ENCODE measurements around the gene NUAK2.

NUAK2 gene

DNA sequence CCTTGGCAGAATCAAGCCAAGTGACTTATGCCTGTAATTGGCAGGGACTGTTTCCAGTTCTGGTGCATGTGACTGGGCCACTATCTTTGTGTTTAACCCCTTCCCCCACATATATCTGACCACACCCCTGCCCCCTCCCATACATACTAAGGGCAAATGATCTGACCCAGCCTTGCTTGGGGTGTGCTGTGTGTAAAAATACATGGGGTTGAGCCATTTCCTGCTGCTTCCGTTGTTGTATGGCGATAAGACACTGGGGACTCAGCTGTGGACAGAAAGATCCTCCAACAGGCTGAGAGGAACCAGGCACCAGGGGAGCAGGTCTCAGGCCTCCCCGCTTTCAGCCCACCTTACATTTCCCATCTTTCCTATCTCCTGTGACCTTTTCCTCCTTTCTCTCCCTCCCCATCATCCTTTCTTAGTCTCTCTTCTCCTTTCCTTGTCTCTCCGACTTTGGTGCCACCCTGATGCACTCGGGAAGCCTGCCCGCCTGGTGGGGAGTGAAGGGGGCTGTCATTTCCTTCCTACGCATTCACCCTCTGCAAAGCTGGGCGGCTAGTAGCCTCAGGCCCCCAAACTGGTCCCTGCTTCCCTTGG lies 54.1 kb downstream of the NUAK2 start:
- H3K27ac ChIP-seq (ENCODE audit: low read depth, low read length): peak overlapping the region; percentile 10
- no peaks in the 10 kb centered on the region for H3K27me3 ChIP-seq (ENCODE audit: control insufficient read depth in 5 of 5, insufficient read depth in 4 of 5, low read length in 5 of 5)
- peaks cover 6 to 48% (median 20%) of the 10 kb centered on the region in 5 donors for H3K4me1 ChIP-seq (ENCODE audit: control insufficient read depth in 5 of 5, insufficient read depth in 5 of 5, low read length in 5 of 5)
- peaks cover 0 to 9% (median 0%) of the 10 kb centered on the region in 5 donors for H3K36me3 ChIP-seq (ENCODE audit: control insufficient read depth in 5 of 5, insufficient read depth in 5 of 5, low read length in 5 of 5)
- H3K9me3 ChIP-seq (ENCODE audit: control insufficient read depth in 5 of 5, low read length in 5 of 5): no peaks in the 10 kb centered on the region
- H3K9ac ChIP-seq (ENCODE audit: low read length in 5 of 5): no peak overlapping the region
- H3K4me3 ChIP-seq (ENCODE audit: low read depth in 1 of 5, low read length in 5 of 5): no peak overlapping the region

DNA sequence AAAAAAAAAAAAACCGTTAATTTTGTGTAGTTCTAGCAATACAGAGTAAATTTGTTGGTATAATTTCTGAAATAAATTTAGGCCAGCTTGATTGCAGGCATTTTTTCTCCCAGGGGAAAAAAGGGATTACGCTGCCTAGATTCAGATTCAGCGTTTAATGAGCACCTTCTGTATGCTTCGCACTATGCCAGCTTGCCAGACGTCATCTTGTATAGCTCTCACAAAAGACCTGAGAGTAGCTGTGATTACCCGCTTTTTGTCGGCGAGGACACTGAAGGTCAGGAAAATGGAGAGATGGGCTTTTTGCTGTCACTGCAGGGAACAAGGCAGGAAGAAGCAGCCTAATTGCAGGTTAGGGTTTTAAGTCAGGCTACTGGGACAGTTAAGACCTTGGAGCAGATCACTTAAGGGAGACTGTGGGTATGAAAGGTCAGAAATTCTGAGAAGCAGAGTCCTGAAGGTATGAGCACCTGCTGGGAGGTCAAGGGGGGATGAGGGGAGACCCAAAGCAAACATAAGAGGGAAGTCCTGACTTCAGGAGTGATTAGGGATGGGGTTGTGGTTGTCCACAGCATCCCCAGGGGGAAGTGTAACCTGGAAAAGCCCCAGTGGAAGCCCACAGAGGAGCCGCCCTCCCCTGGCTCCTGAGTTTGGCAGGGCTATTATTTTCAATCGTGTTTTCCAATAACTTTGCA lies 54.8 kb downstream of the NUAK2 start:
- Histone ChIP-seq H3K9me3 (ENCODE audit: control insufficient read depth in 5 of 5, low read length in 5 of 5) (no peaks in the 10 kb centered on the region), H3K27ac (ENCODE audit: low read depth, low read length) (peak overlapping the region; percentile 46), H3K4me1 (ENCODE audit: control insufficient read depth in 5 of 5, insufficient read depth in 5 of 5, low read length in 5 of 5) (peaks cover 6 to 48% (median 24%) of the 10 kb centered on the region in 5 donors), H3K36me3 (ENCODE audit: control insufficient read depth in 5 of 5, insufficient read depth in 5 of 5, low read length in 5 of 5) (peaks cover 0 to 4% (median 0%) of the 10 kb centered on the region in 5 donors), H3K9ac (ENCODE audit: low read length in 5 of 5) (peak overlapping the region in 1 of 5 donors; percentile 6), H3K27me3 (ENCODE audit: control insufficient read depth in 5 of 5, insufficient read depth in 4 of 5, low read length in 5 of 5) (no peaks in the 10 kb centered on the region), H3K4me3 (ENCODE audit: low read depth in 1 of 5, low read length in 5 of 5) (peak overlapping the region in 1 of 5 donors; percentile 20)

DNA sequence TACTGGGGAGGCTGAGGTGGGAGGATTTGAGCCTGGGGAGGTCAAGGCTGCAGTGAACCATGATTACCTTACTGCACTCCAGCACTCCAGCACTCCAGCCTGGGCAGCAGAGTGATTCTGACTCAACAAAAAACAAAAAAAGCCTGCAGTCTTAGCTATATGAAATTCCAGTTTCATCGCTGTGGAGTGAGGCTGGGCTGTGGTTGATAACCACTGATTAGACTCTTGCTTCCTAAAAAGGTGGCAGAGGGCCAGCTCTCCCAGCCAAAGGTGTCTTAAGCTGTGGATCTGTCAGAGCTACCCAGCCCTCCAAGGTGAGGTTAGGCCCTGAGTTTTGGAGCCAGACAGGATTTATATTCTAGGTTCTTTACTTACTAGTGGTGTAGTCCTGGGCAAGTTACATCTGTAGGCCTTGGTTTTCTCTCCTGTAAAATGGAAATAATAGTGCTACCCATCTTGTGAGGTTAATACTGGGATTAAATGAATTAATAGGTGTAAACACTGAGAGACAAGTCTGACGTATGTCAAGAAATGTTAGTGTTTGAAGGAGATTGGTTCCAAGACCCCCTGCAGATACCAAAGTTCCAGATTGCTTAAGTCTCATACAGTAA lies 57.9 kb downstream of the NUAK2 start:
- Histone ChIP-seq H3K27me3 (ENCODE audit: control insufficient read depth in 5 of 5, insufficient read depth in 4 of 5, low read length in 5 of 5) (no peaks in the 10 kb centered on the region), H3K4me1 (ENCODE audit: control insufficient read depth in 5 of 5, insufficient read depth in 5 of 5, low read length in 5 of 5) (peaks cover 10 to 51% (median 37%) of the 10 kb centered on the region in 5 donors), H3K9me3 (ENCODE audit: control insufficient read depth in 5 of 5, low read length in 5 of 5) (no peaks in the 10 kb centered on the region), H3K36me3 (ENCODE audit: control insufficient read depth in 5 of 5, insufficient read depth in 5 of 5, low read length in 5 of 5) (no peaks in the 10 kb centered on the region), H3K27ac (ENCODE audit: low read depth, low read length) (no peak overlapping the region), H3K9ac (ENCODE audit: low read length in 5 of 5) (no peak overlapping the region), H3K4me3 (ENCODE audit: low read depth in 1 of 5, low read length in 5 of 5) (no peak overlapping the region)

DNA sequence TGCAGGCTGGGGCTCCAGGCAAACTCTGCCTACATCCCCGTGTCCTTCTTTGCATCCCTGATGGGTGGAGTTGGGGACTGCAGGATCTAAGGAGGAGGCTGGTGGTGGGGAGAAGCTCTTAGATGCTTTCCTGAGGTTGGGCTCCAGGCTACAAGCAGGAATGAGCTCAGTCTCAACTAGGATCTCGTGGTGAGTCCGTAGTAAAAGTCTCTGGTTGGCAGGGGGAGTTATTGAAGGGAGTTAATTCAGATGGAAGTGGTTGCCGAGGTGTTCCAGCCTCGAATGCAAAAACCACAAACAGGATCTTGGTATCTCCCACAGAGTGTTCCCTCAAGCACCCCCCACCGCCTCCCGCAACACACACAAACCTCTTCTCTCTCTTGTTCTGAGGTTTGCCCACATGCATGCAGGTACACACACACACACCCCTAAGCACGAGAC lies 58.8 kb downstream of the NUAK2 start:
- H3K27ac ChIP-seq (ENCODE audit: low read depth, low read length): no peak overlapping the region
- H3K9ac ChIP-seq (ENCODE audit: low read length in 5 of 5): no peak overlapping the region
- H3K4me1 ChIP-seq (ENCODE audit: control insufficient read depth in 5 of 5, insufficient read depth in 5 of 5, low read length in 5 of 5): peaks cover 10 to 57% (median 44%) of the 10 kb centered on the region in 5 donors
- H3K36me3 ChIP-seq (ENCODE audit: control insufficient read depth in 5 of 5, insufficient read depth in 5 of 5, low read length in 5 of 5): no peaks in the 10 kb centered on the region
- H3K27me3 ChIP-seq (ENCODE audit: control insufficient read depth in 5 of 5, insufficient read depth in 4 of 5, low read length in 5 of 5): no peaks in the 10 kb centered on the region
- H3K9me3 ChIP-seq (ENCODE audit: control insufficient read depth in 5 of 5, low read length in 5 of 5): no peaks in the 10 kb centered on the region
- H3K4me3 ChIP-seq (ENCODE audit: low read depth in 1 of 5, low read length in 5 of 5): no peak overlapping the region

DNA sequence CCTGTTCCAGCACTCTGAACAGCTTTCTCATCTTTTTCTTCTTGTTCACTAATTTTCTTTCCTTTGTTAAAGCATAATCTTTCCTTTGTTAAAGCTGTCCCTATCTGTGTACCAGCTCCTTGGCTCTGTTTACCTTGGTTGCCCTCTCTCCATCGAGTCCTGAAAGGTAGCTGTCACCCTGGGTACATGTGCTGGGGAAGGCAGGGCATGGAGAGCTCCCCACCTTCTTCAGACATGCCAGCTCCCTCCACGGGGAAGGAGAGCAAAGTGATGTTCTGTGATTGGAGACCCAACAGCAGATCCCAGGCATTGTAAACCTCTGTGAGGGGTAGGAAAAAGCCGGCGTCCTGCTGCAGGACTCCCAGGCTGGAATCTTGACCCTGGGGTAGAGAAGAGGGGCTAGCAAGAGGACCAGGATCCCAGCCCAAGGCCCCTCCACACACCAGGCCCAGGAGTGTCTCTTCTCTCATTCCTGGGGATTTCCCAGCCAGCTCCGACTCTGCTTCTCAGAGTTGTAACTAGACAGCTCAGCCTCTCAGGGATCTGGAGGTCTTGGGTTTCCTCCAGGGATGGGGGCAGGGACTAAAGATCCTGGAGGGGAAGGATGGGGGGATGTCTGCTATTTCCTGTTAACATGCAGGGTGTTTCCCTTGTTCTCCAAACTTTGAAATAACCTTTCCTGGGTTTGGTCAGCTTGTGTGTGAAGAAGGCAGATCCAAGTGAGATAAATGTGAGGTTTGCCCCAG lies 59.4 kb downstream of the NUAK2 start:
- H3K9ac ChIP-seq (ENCODE audit: low read length in 5 of 5): peak overlapping the region in 1 of 5 donors; percentile 14
- no peak overlapping the region for H3K4me3 ChIP-seq (ENCODE audit: low read depth in 1 of 5, low read length in 5 of 5)
- no peaks in the 10 kb centered on the region for H3K27me3 ChIP-seq (ENCODE audit: control insufficient read depth in 5 of 5, insufficient read depth in 4 of 5, low read length in 5 of 5)
- H3K9me3 ChIP-seq (ENCODE audit: control insufficient read depth in 5 of 5, low read length in 5 of 5): no peaks in the 10 kb centered on the region
- H3K27ac ChIP-seq (ENCODE audit: low read depth, low read length): no peak overlapping the region
- H3K4me1 ChIP-seq (ENCODE audit: control insufficient read depth in 5 of 5, insufficient read depth in 5 of 5, low read length in 5 of 5): peaks cover 8 to 52% (median 37%) of the 10 kb centered on the region in 5 donors
- no peaks in the 10 kb centered on the region for H3K36me3 ChIP-seq (ENCODE audit: control insufficient read depth in 5 of 5, insufficient read depth in 5 of 5, low read length in 5 of 5)

DNA sequence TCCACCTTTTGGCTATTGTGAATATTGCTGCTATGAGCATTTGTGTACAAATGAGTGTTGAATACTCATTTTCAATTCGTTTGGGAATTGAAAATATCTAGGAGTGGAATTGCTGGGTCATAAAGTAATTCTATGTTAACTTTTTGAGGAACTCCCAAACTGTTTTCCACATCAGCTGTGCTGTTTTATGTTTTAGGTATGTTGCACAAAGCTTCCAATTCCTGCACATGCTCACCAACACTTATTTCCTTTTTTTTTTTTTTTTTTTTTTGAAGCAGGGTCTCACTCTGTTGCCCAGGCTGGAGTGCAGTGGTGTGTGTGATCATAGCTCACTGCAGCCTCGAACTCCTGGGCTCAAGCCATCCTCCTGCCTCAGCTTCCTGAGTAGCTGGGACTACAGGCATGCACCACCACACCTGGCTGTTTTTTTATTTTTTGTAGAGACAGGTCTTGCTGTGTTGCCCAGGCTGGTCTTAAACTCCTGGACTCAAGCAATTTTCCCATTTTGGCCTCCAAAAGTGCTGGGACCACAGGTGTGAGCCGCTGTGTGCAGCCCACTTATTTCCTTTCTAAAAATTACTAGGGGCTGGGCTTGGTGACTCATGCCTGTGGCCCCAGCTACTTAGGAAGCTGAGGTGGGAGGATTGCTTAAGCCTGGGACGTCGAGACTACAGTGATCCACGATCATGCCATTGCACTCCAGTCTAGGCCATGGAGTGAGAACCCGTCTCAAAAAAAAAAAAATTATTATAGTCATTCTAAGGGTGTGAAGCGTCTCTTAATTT lies 60.4 kb downstream of the NUAK2 start:
- H3K36me3 ChIP-seq (ENCODE audit: control insufficient read depth in 5 of 5, insufficient read depth in 5 of 5, low read length in 5 of 5): no peaks in the 10 kb centered on the region
- no peaks in the 10 kb centered on the region for H3K9me3 ChIP-seq (ENCODE audit: control insufficient read depth in 5 of 5, low read length in 5 of 5)
- H3K4me3 ChIP-seq (ENCODE audit: low read depth in 1 of 5, low read length in 5 of 5): no peak overlapping the region
- H3K27ac ChIP-seq (ENCODE audit: low read depth, low read length): no peak overlapping the region
- no peak overlapping the region for H3K9ac ChIP-seq (ENCODE audit: low read length in 5 of 5)
- no peaks in the 10 kb centered on the region for H3K27me3 ChIP-seq (ENCODE audit: control insufficient read depth in 5 of 5, insufficient read depth in 4 of 5, low read length in 5 of 5)
- peaks cover 4 to 47% (median 33%) of the 10 kb centered on the region in 5 donors for H3K4me1 ChIP-seq (ENCODE audit: control insufficient read depth in 5 of 5, insufficient read depth in 5 of 5, low read length in 5 of 5)

DNA sequence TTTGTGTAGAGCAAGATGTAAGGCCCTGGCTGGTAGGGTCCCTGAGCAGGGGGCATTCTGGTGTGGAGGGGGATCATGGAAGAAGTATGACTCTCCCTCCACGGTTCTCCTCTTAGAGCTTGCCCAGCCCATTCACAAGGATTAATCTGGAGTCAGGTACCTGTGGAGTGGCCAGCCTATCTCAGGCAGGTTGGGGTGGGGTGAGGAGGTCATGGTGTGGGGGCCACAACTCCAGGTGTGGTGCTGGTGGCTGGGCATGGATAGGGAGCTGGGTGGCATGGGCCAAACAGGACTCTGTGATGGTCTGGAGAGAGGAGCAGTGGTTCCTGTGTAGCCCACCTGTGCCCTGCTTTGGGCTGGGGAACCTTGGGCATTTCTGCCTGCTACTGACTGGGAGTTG lies 61.5 kb downstream of the NUAK2 start:
- H3K27ac ChIP-seq (ENCODE audit: low read depth, low read length): no peak overlapping the region
- H3K9ac ChIP-seq (ENCODE audit: low read length in 5 of 5): no peak overlapping the region
- no peak overlapping the region for H3K4me3 ChIP-seq (ENCODE audit: low read depth in 1 of 5, low read length in 5 of 5)
- peaks cover 6 to 47% (median 36%) of the 10 kb centered on the region in 5 donors for H3K4me1 ChIP-seq (ENCODE audit: control insufficient read depth in 5 of 5, insufficient read depth in 5 of 5, low read length in 5 of 5)
- no peaks in the 10 kb centered on the region for H3K36me3 ChIP-seq (ENCODE audit: control insufficient read depth in 5 of 5, insufficient read depth in 5 of 5, low read length in 5 of 5)
- no peaks in the 10 kb centered on the region for H3K9me3 ChIP-seq (ENCODE audit: control insufficient read depth in 5 of 5, low read length in 5 of 5)
- H3K27me3 ChIP-seq (ENCODE audit: control insufficient read depth in 5 of 5, insufficient read depth in 4 of 5, low read length in 5 of 5): no peaks in the 10 kb centered on the region

DNA sequence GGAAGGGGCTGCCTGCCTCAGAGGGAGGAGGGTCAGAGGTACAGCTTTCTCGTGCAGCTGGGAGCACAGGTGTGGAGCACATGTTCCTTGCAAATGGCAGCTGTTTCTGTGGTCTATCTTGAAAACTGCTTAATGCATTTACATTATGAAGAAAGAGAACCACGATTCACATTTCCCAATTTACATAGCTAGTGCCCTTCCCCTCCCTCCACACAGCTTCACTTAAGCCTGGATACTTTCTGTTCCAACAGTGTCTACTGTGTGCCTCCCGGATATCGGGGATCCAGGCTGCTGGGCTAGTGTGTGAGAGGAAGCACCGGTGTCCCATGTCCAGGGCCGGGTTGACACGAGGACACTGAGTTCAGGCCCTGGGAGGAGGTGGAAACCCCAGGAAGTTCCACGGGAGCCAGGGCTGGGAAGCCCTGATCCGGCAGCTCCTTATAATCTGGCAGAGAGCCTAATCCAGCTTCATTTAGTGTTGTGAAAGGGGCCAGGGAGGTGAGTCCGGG lies 62.2 kb downstream of the NUAK2 start:
- Histone ChIP-seq H3K27ac (ENCODE audit: low read depth, low read length) (no peak overlapping the region), H3K4me1 (ENCODE audit: control insufficient read depth in 5 of 5, insufficient read depth in 5 of 5, low read length in 5 of 5) (peaks cover 6 to 47% (median 36%) of the 10 kb centered on the region in 5 donors), H3K9ac (ENCODE audit: low read length in 5 of 5) (no peak overlapping the region), H3K9me3 (ENCODE audit: control insufficient read depth in 5 of 5, low read length in 5 of 5) (no peaks in the 10 kb centered on the region), H3K4me3 (ENCODE audit: low read depth in 1 of 5, low read length in 5 of 5) (no peak overlapping the region), H3K27me3 (ENCODE audit: control insufficient read depth in 5 of 5, insufficient read depth in 4 of 5, low read length in 5 of 5) (no peaks in the 10 kb centered on the region), H3K36me3 (ENCODE audit: control insufficient read depth in 5 of 5, insufficient read depth in 5 of 5, low read length in 5 of 5) (no peaks in the 10 kb centered on the region)

DNA sequence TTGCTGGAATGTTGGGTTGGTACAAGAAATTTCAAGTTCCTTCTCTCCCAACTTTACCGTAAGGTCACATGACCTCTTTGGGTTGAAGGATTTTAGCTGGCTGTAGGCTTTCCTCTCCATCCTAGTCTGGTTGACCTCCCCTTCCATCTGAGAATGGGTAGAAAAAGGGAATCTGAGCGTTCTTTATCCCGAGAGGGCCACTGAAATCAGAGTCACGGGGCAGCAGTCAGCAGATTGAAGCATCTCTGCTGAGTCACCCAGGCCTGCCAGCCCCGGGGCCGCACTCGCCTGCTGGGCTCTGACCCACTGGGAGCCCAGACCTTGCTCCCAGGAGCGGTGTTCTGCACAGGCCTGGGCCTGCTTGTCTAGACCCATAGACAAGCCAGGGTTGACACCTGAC lies 62.8 kb downstream of the NUAK2 start:
- Histone ChIP-seq H3K27me3 (ENCODE audit: control insufficient read depth in 5 of 5, insufficient read depth in 4 of 5, low read length in 5 of 5) (no peaks in the 10 kb centered on the region), H3K36me3 (ENCODE audit: control insufficient read depth in 5 of 5, insufficient read depth in 5 of 5, low read length in 5 of 5) (no peaks in the 10 kb centered on the region), H3K4me1 (ENCODE audit: control insufficient read depth in 5 of 5, insufficient read depth in 5 of 5, low read length in 5 of 5) (peaks cover 6 to 47% (median 36%) of the 10 kb centered on the region in 5 donors), H3K4me3 (ENCODE audit: low read depth in 1 of 5, low read length in 5 of 5) (no peak overlapping the region), H3K27ac (ENCODE audit: low read depth, low read length) (no peak overlapping the region), H3K9me3 (ENCODE audit: control insufficient read depth in 5 of 5, low read length in 5 of 5) (no peaks in the 10 kb centered on the region), H3K9ac (ENCODE audit: low read length in 5 of 5) (no peak overlapping the region)
